ENCODE results near the gene PRR29.

GRCh38 chr17:63998721-63999679 lies 849 bp downstream of the PRR29 start:
- TF ChIP-seq CTCF (IDR thresholded peaks at IDR 0.05) (no peak), POLR2A (IDR thresholded peaks at IDR 0.05) (no peak)
